ENCODE measurements around the gene ARID3A.
A peak's percentile ranks its signal among the peaks of the same experiment; 100 is the strongest.

ARID3A gene

GRCh38 chr19:980133-980998, 54.5 kb downstream of the ARID3A start:
- Histone ChIP-seq H3K27ac (no peak overlapping the region), H3K4me3 (no peak overlapping the region), H3K27me3 (peaks cover 0 to 33% of the 10 kb centered on the region in 2 donors), H3K36me3 (no peaks in the 10 kb centered on the region), H3K4me1 (peaks cover 0 to 29% (median 19%) of the 10 kb centered on the region in 4 donors), H3K9me3 (no peaks in the 10 kb centered on the region)
- TF ChIP-seq, protein P1, sequence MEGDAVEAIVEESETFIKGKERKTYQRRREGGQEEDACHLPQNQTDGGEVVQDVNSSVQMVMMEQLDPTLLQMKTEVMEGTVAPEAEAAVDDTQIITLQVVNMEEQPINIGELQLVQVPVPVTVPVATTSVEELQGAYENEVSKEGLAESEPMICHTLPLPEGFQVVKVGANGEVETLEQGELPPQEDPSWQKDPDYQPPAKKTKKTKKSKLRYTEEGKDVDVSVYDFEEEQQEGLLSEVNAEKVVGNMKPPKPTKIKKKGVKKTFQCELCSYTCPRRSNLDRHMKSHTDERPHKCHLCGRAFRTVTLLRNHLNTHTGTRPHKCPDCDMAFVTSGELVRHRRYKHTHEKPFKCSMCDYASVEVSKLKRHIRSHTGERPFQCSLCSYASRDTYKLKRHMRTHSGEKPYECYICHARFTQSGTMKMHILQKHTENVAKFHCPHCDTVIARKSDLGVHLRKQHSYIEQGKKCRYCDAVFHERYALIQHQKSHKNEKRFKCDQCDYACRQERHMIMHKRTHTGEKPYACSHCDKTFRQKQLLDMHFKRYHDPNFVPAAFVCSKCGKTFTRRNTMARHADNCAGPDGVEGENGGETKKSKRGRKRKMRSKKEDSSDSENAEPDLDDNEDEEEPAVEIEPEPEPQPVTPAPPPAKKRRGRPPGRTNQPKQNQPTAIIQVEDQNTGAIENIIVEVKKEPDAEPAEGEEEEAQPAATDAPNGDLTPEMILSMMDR (IDR thresholded peaks at IDR 0.05) = no peak
- no peak for DNase-seq
- intact Hi-C loops (cut with DNase I; ENCODE audit: low total_unique reads) = loop anchor here (5.0 to 10.0 kb wide), 2 partner anchors 126 to 213 kb away; partner anchors contain the start of genes CFD and ELANE

GRCh38 chr19:982567-983170, 56.8 kb downstream of the ARID3A start:
- H3K36me3 ChIP-seq = peaks cover 0 to 21% (median 15%) of the 10 kb centered on the region in 3 donors
- H3K4me1 ChIP-seq = peaks cover 0 to 35% (median 20%) of the 10 kb centered on the region in 4 donors
- intact Hi-C loops (cut with DNase I; ENCODE audit: low total_unique reads) = loop anchor here (1.0 to 10.0 kb wide), 3 partner anchors 60 to 215 kb away; partner anchors contain the start of genes CFD and ELANE
- no peaks in the 10 kb centered on the region for H3K9me3 ChIP-seq
- peak overlapping the region; percentile 19 to 46 for H3K4me3 ChIP-seq
- H3K27ac ChIP-seq = peak overlapping the region in 1 of 2 donors; percentile 87
- peaks cover 0 to 22% of the 10 kb centered on the region in 2 donors for H3K27me3 ChIP-seq
- TF ChIP-seq, protein P1 (IDR thresholded peaks at IDR 0.05) = peak; percentile 89 to 99
- DNase-seq = peak; percentile 41 to 79

DNA sequence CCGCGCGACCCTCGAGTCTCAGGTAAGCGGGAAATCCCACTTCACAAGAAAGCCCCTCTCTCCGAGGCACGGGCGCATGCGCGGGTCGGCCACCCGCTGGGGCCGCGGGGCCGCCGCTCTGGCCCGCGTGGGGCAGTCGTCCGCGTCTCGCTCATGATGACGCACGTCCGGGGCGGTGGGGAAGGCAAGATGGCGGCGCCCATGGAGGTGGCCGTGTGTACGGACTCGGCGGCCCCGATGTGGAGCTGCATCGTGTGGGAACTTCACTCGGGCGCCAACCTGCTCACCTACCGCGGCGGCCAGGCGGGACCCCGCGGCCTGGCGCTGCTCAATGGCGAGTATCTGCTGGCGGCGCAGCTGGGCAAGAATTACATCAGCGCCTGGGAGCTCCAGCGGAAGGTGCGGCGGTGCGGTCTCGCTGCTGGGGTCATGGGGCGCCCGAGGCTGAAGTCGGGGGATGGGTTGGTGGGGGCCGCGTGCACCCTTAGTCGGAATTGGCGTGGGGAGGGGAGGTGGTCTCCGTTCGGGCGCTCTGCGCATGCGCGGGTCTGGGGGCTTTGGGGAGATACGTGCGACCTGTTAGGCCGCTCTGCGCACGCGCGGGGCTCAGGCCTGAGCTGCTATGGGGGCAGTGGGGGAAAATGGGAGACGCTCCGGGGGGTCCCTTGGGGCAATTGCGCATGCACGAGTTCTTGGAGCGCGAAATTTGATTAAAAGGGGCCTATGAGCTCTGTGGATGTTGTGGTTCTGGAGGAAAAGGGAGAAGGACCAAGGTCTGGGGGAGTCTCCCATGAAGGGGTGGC, 58.5 kb downstream of the ARID3A start, which contains the start of gene WDR18:
Gene WDR18, plus strand, starts transcription at position 181 of the 803 bp plus-strand sequence. Its CDS starts 9 bp downstream, at position 190.
- Histone ChIP-seq H3K4me3 (peak within 1 kb of the TSS; percentile 94 to 96), H3K27me3 (peaks cover 0 to 11% of the 10 kb centered on the region in 2 donors), H3K27ac (peak within 1 kb of the TSS; percentile 82 to 87), H3K4me1 (peaks cover 0 to 35% (median 20%) of the 10 kb centered on the region in 4 donors), H3K9me3 (no peaks in the 10 kb centered on the region), H3K36me3 (peaks cover 3 to 32% (median 28%) of the 10 kb centered on the region in 3 donors)
- intact Hi-C loops (cut with DNase I; ENCODE audit: low total_unique reads) = loop anchor here (5.0 to 10.0 kb wide), 2 partner anchors 130 to 217 kb away; partner anchors contain the start of genes CFD and ELANE
- TF ChIP-seq, protein P1 (IDR thresholded peaks at IDR 0.05) = peak in 1 of 2 experiments; percentile 44
- DNase-seq = peak; percentile 93 to 96

GRCh38 chr19:986083-986482, 60.2 kb downstream of the ARID3A start:
- no peaks in the 10 kb centered on the region for H3K9me3 ChIP-seq
- H3K4me1 ChIP-seq = peaks cover 0 to 31% (median 20%) of the 10 kb centered on the region in 4 donors
- no peak overlapping the region for H3K27ac ChIP-seq
- H3K27me3 ChIP-seq = no peaks in the 10 kb centered on the region
- no peak overlapping the region for H3K4me3 ChIP-seq
- TF ChIP-seq, protein P1 (IDR thresholded peaks at IDR 0.05) = no peak
- intact Hi-C loops (cut with DNase I; ENCODE audit: low total_unique reads) = loop anchor here (10.0 kb wide), 1 partner anchor 131 kb away; the partner anchor contains the start of genes CFD and ELANE
- H3K36me3 ChIP-seq = peaks cover 19 to 49% (median 41%) of the 10 kb centered on the region in 3 donors
- no peak for DNase-seq

- DNase-seq = no peak
- H3K36me3 ChIP-seq = peaks cover 32 to 67% (median 55%) of the 10 kb centered on the region in 3 donors
- intact Hi-C loops (cut with DNase I; ENCODE audit: low total_unique reads) = loop anchor here (10.0 kb wide), 1 partner anchor 133 kb away; the partner anchor contains the start of genes CFD and ELANE
- peaks cover 0 to 9% of the 10 kb centered on the region in 2 donors for H3K27me3 ChIP-seq
- no peak overlapping the region for H3K27ac ChIP-seq
- no peaks in the 10 kb centered on the region for H3K9me3 ChIP-seq
- no peak overlapping the region for H3K4me3 ChIP-seq
- TF ChIP-seq, protein P1 (IDR thresholded peaks at IDR 0.05) = no peak
- peaks cover 0 to 22% (median 14%) of the 10 kb centered on the region in 4 donors for H3K4me1 ChIP-seq
Measured at GRCh38 chr19:988081-988480, 62.2 kb downstream of the ARID3A start.
